ENCODE data around the gene DTX2.
"Not testable (repeated sequence)": the region's sequence is repeated elsewhere in the genome, so short reads cannot be mapped to it uniquely, and the experiment has no call there.

DNA sequence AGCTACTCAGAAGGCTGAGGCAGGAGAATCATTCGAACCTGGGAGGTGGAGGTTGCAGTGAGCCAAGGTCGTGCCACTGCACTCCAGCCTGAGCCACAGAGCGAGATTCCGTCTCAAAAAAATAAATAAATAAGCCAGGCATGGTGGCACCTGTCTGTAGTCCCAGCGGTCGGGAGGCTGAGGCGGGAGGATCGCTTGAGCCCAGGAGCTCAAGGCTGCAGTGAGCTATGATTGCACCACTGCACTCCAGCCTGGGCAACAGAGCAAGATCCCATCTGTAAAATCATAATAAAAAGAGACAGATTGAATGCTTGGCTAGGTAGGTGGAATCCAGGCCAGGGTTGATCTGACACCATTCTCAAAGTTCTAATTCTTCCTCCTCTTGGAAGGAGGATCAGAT, 45.1 kb downstream of the DTX2 start:
- TF ChIP-seq, protein P1, sequence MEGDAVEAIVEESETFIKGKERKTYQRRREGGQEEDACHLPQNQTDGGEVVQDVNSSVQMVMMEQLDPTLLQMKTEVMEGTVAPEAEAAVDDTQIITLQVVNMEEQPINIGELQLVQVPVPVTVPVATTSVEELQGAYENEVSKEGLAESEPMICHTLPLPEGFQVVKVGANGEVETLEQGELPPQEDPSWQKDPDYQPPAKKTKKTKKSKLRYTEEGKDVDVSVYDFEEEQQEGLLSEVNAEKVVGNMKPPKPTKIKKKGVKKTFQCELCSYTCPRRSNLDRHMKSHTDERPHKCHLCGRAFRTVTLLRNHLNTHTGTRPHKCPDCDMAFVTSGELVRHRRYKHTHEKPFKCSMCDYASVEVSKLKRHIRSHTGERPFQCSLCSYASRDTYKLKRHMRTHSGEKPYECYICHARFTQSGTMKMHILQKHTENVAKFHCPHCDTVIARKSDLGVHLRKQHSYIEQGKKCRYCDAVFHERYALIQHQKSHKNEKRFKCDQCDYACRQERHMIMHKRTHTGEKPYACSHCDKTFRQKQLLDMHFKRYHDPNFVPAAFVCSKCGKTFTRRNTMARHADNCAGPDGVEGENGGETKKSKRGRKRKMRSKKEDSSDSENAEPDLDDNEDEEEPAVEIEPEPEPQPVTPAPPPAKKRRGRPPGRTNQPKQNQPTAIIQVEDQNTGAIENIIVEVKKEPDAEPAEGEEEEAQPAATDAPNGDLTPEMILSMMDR (IDR thresholded peaks at IDR 0.05): not testable (repeated sequence)
- not testable (repeated sequence) for TF ChIP-seq POLR2AphosphoS5, POLR2A, EP300 (IDR thresholded peaks at IDR 0.05)

All from sigmoid colon (tissue), 4 donors.